ENCODE measurements around the gene CFAP46. TPM values are rescaled to one million over a fixed set of nuclear protein-coding genes. Genes with fewer than 3 reads are reported as not detected.

The CFAP46 gene
- total and polyA plus RNA-seq, 2 of the 8 experiments (the other 6 are each of a cell fraction or from before 2014, with no cell fraction given): 2.6 to 4.8 TPM

DNA sequence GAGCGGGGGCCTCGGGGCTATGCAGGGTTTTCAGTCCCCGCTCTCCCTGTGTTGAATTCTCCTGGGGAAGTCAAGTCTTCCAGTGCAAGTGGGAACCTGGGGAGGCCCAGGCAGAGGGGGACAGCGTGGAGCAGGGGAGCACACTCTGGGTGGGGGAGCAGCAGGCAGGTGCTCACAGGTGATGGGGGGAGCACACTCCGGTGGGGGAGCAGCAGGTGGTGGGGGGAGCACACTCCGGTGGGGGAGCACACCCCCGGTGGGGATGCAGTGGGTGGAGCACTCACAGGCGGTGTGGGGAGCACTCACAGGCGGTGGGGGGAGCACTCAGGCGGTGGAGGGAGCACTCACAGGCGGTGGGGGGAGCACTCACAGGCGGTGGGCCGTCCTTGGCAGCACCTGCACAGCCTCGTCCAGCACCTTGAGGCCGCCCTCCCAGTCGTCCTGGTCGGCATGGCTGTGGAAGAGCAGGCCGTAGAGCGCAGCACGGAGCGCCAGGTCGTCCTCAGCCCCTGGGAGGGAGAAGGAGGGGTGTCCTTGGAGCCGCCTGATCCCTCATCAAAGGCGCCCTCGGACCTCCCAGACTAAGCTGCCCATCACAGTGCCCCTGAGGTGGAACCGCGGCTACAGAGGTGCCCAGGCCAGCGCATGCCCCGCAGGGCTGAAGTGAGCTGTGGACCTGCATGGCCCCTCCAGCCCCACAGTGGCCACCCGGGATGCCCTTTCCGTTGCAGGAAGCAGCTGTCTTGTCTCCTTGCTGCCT, 56.7 kb downstream of the CFAP46 start:
- H3K14ac ChIP-seq (ENCODE audit: insufficient read length): no peak overlapping the region
- WGBS, 2 experiments (ENCODE audit: extremely low coverage in 1 of 2, insufficient coverage in 1 of 2, insufficient read length in 1 of 2, insufficient replicate concordance in 2 of 2, low coverage in 1 of 2, low lambda C conversion rate in 2 of 2, missing lambda C conversion rate in 1 of 2): 93% methylated on average over 12 of the region's 31 CpGs; no CpG with 5 or more reads in 1 of the 2 experiments
- 0 out of 2 replicates have a peak overlapping the region, but pooled peaks have one; percentile 13 for H2BK5ac ChIP-seq (ENCODE audit: low read depth, low read length)
- FAIRE-seq: no peak
- H3K4me3 ChIP-seq (ENCODE audit: extremely low read depth in 1 of 4, insufficient read depth in 2 of 4, low read depth in 3 of 4, low read length in 4 of 4): no peak overlapping the region
- no peak overlapping the region for H2AK5ac ChIP-seq (ENCODE audit: low read depth, low read length)
- peaks cover 0 to 2% (median 0%) of the 10 kb centered on the region in 4 experiments; a peak in 1 of 7 replicates for H3K27me3 ChIP-seq (replicated peaks in 1 of 4; ENCODE audit: control insufficient read depth in 3 of 4, extremely low read depth in 1 of 4, insufficient read depth in 3 of 4, low read length in 3 of 4)
- no peak overlapping the region for H3K4me2 ChIP-seq (ENCODE audit: insufficient read depth in 1 of 2, low read depth in 2 of 2, low read length in 2 of 2)
- H4K20me1 ChIP-seq (replicated peaks in 1 of 2; ENCODE audit: control insufficient read depth in 1 of 2, insufficient read depth in 2 of 2, low read length in 2 of 2): no peaks in the 10 kb centered on the region
- POLR2A ChIA-PET (ENCODE audit: partially characterized antibody): no interaction called here
- H2BK12ac ChIP-seq (ENCODE audit: low read depth, low read length): no peak overlapping the region
- no peaks in the 10 kb centered on the region for H3K36me3 ChIP-seq (ENCODE audit: control insufficient read depth in 2 of 4, insufficient read depth in 4 of 4, low read length in 3 of 4)
- H3K79me2 ChIP-seq (ENCODE audit: control insufficient read depth in 1 of 2, insufficient read depth in 2 of 2, low read length in 2 of 2): no peaks in the 10 kb centered on the region
- no peaks in the 10 kb centered on the region for H3K79me1 ChIP-seq (ENCODE audit: low read depth, low read length)
- no peak overlapping the region for H3K56ac ChIP-seq (replicated peaks; ENCODE audit: insufficient read length, low read depth, low read length)
- H3K23me2 ChIP-seq (ENCODE audit: low read depth, low read length): peaks cover 6% of the 10 kb centered on the region; the same call in 1 of the 2 replicates
- H3K18ac ChIP-seq (ENCODE audit: extremely low read depth, low read length): no peak overlapping the region
- H2AFZ ChIP-seq (ENCODE audit: low read length): no peak overlapping the region
- H3K4ac ChIP-seq (replicated peaks; ENCODE audit: insufficient read length, low read depth, low read length): no peak overlapping the region
- no peak overlapping the region for H4K5ac ChIP-seq (ENCODE audit: insufficient read length, low read depth, low read length)
- H3K27ac ChIP-seq (ENCODE audit: low read depth, low read length): no peak overlapping the region
- H2BK20ac ChIP-seq (ENCODE audit: low read length): no peak overlapping the region
- H3K4me1 ChIP-seq (replicated peaks in 1 of 4; ENCODE audit: control insufficient read depth in 3 of 4, insufficient read depth in 4 of 4, low read length in 3 of 4): peaks cover 0 to 9% (median 6%) of the 10 kb centered on the region in 4 experiments; a peak in 3 of 7 replicates
- CTCF ChIA-PET (ENCODE audit: partially characterized antibody): interaction anchor here (0.7 to 2.3 kb wide), 8 partner anchors 10 to 77 kb away, joined by 3 to 8 read pairs (median 4); no protein-coding TSS in a partner anchor
- H2BK15ac ChIP-seq (ENCODE audit: low read length): peak overlapping the region; percentile 29; the same call in 1 of the 2 replicates
- H2BK120ac ChIP-seq (replicated peaks; ENCODE audit: low read depth, low read length): no peak overlapping the region
- H4K91ac ChIP-seq (replicated peaks; ENCODE audit: insufficient read length, low read length): no peak overlapping the region
- peak overlapping the region; percentile 57; the same call in 1 of the 2 replicates for H4K8ac ChIP-seq (ENCODE audit: extremely low read depth, insufficient read depth, low read length)
- H3K9me3 ChIP-seq (ENCODE audit: insufficient read depth in 2 of 2, low read depth in 1 of 2, low read length in 1 of 2): no peaks in the 10 kb centered on the region
- H3K9ac ChIP-seq (replicated peaks in 1 of 4; ENCODE audit: extremely low read depth in 1 of 4, low read depth in 3 of 4, low read length in 3 of 4): no peak overlapping the region
- TF ChIP-seq EGR1 (IDR thresholded peaks at IDR 0.05; ENCODE audit: borderline replicate concordance, low read depth, low read length) (no peak), GTF2F1 (IDR thresholded peaks at IDR 0.05; ENCODE audit: borderline replicate concordance, low read depth, low read length) (no peak), SP1 (IDR thresholded peaks at IDR 0.05; ENCODE audit: low read depth, low read length) (no peak), SIX5 (IDR thresholded peaks at IDR 0.05; ENCODE audit: low read depth, low read length) (no peak), TAF7 (optimal IDR thresholded peaks at IDR 0.05; ENCODE audit: borderline replicate concordance, low read depth, low read length) (no peak), PHF8 (conservative IDR thresholded peaks at IDR 0.05; ENCODE audit: low read depth, low read length) (no peak), ZNF274 (IDR thresholded peaks at IDR 0.05; ENCODE audit: borderline replicate concordance, extremely low read depth, low read length) (no peak), RAD21 (IDR thresholded peaks at IDR 0.05 in 1 of 2, conservative IDR thresholded peaks at IDR 0.05 in 1 of 2; ENCODE audit: low read depth in 2 of 2, low read length in 2 of 2) (no peak), SIRT6 (IDR thresholded peaks at IDR 0.05; ENCODE audit: low read length) (no peak), BACH1 (IDR thresholded peaks at IDR 0.05; ENCODE audit: low read length) (no peak)
- no peak for DNase-seq (ENCODE audit: low read depth in 1 of 2, low spot score in 2 of 2)
- no peak overlapping the region for H3K23ac ChIP-seq (ENCODE audit: insufficient read length)
